ENCODE results near the gene CSTA. TPM values are rescaled to one million over a fixed set of nuclear protein-coding genes. Genes with fewer than 3 reads are reported as not detected.
"Not testable (repeated sequence)": the region's sequence is repeated elsewhere in the genome, so short reads cannot be mapped to it uniquely, and the experiment has no call there.

CSTA gene
- total RNA-seq, 2 experiments from 2014 or later = not detected

- Mint-ChIP-seq H3K9me3 (no peaks in the 10 kb centered on the region), H3K4me1 (ENCODE audit: low read depth) (peaks cover 2% of the 10 kb centered on the region), H3K27ac (peak overlapping the region; percentile 71), H3K27me3 (ENCODE audit: low read depth) (no peaks in the 10 kb centered on the region), H3K4me3 (no peak overlapping the region), H3K36me3 (ENCODE audit: low read depth) (peaks cover 9% of the 10 kb centered on the region)
- intact Hi-C loops (cut with micrococcal nuclease) = no loop called here
- CTCF ChIA-PET = interaction anchor here (0.5 to 1.7 kb wide), 4 partner anchors 26 to 257 kb away, joined by 3 to 8 read pairs (median 4); partner anchors contain the start of gene FAM162A
- no peak for DNase-seq
Measured at GRCh38 chr3:122357828-122358702, 33.0 kb downstream of the CSTA start.

- Mint-ChIP-seq H3K36me3 (ENCODE audit: low read depth) (peaks cover 14% of the 10 kb centered on the region), H3K27ac (peak overlapping the region; percentile 71), H3K27me3 (ENCODE audit: low read depth) (no peaks in the 10 kb centered on the region), H3K4me3 (no peak overlapping the region), H3K4me1 (ENCODE audit: low read depth) (peaks cover 2% of the 10 kb centered on the region), H3K9me3 (no peaks in the 10 kb centered on the region)
- intact Hi-C loops (cut with micrococcal nuclease) = no loop called here
- DNase-seq = no peak
- CTCF ChIA-PET = interaction anchor here (0.5 to 1.7 kb wide), 4 partner anchors 26 to 257 kb away, joined by 3 to 8 read pairs (median 4); partner anchors contain the start of gene FAM162A
Measured at GRCh38 chr3:122358703-122359032, 33.6 kb downstream of the CSTA start.

DNA sequence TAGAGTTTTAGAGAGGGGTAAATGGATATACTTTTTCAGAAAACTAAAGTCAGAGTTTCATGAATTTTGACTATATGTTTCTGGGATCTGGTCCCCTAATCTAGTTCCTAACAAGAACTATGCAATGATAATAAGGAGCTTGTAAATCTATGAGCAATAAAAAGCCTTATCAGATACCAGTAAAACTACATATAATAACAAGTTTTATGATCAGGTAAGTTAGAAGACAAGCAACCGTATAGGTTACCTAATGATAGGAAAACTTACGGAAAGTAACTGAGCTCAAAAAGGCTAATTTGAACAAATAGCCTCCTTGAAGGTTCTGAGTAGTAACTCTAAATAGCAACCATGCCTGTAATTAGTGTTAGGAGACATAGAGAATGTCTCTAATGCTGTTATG, 37.0 kb downstream of the CSTA start:
- H3K27ac Mint-ChIP-seq = no peak overlapping the region
- intact Hi-C loops (cut with micrococcal nuclease) = no loop called here
- no peak for DNase-seq
- CTCF ChIA-PET = interaction anchor here (0.8 to 1.1 kb wide), 3 partner anchors 31 to 261 kb away, joined by 3 read pairs; no protein-coding TSS in a partner anchor
- H3K36me3 Mint-ChIP-seq (ENCODE audit: low read depth) = peaks cover 23% of the 10 kb centered on the region
- H3K4me1 Mint-ChIP-seq (ENCODE audit: low read depth) = peaks cover 18% of the 10 kb centered on the region
- no peak overlapping the region for H3K4me3 Mint-ChIP-seq
- no peaks in the 10 kb centered on the region for H3K9me3 Mint-ChIP-seq
- H3K27me3 Mint-ChIP-seq (ENCODE audit: low read depth) = no peaks in the 10 kb centered on the region

DNA sequence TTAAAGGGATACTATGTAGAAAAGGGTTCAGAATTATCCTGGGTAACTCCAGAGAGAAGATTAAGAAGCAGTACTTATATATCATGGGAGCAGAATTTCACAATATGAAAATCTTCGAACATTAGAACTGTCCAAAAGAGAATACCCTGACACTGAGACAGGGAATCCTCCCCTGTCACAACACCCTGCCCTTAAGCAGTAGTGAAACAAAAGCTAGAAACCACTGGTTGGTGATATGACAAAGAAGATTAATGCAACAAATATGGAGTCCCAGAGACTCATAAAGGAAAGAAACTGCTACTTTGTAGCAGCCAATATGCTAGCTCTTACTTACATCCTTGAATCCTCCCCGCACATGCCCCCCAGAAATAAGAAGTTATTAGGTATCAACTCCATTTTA, 39.4 kb downstream of the CSTA start:
- peaks cover 17% of the 10 kb centered on the region for H3K4me1 Mint-ChIP-seq (ENCODE audit: low read depth)
- peak overlapping the region; percentile 70 for H3K27ac Mint-ChIP-seq
- DNase-seq = no peak
- intact Hi-C loops (cut with micrococcal nuclease) = loop anchor here (2.0 kb wide), 1 partner anchor 42 kb away; no protein-coding TSS in a partner anchor
- H3K36me3 Mint-ChIP-seq (ENCODE audit: low read depth) = peaks cover 26% of the 10 kb centered on the region
- no peak overlapping the region for H3K4me3 Mint-ChIP-seq
- H3K9me3 Mint-ChIP-seq = no peaks in the 10 kb centered on the region
- CTCF ChIA-PET = no interaction called here
- H3K27me3 Mint-ChIP-seq (ENCODE audit: low read depth) = no peaks in the 10 kb centered on the region

GRCh38 chr3:122365073-122365472, 40.0 kb downstream of the CSTA start:
- Mint-ChIP-seq H3K4me3 (no peak overlapping the region), H3K9me3 (no peaks in the 10 kb centered on the region), H3K27me3 (ENCODE audit: low read depth) (no peaks in the 10 kb centered on the region), H3K4me1 (ENCODE audit: low read depth) (peaks cover 17% of the 10 kb centered on the region), H3K27ac (peak overlapping the region; percentile 70), H3K36me3 (ENCODE audit: low read depth) (peaks cover 26% of the 10 kb centered on the region)
- no peak for DNase-seq
- intact Hi-C loops (cut with micrococcal nuclease) = loop anchor here (1.0 to 5.0 kb wide), 3 partner anchors 18 to 818 kb away; partner anchors contain the start of genes MIX23 and POLQ
- CTCF ChIA-PET = no interaction called here

GRCh38 chr3:122365582-122366378, 40.7 kb downstream of the CSTA start:
- not testable (repeated sequence) for H3K27me3 Mint-ChIP-seq (ENCODE audit: low read depth); H3K9me3 Mint-ChIP-seq; H3K4me3 Mint-ChIP-seq
- intact Hi-C loops (cut with micrococcal nuclease) = loop anchor here (1.0 to 5.0 kb wide), 3 partner anchors 18 to 818 kb away; partner anchors contain the start of genes MIX23 and POLQ
- peak; percentile 16 for DNase-seq
- Mint-ChIP-seq H3K36me3 (ENCODE audit: low read depth) (peaks cover 24% of the 10 kb centered on the region), H3K4me1 (ENCODE audit: low read depth) (peaks cover 17% of the 10 kb centered on the region), H3K27ac (peak overlapping the region; percentile 70)
- CTCF ChIA-PET = interaction anchor here (0.9 to 1.1 kb wide), 2 partner anchors 17 to 19 kb away, joined by 3 read pairs; partner anchors contain the start of gene FAM162A

GRCh38 chr3:122366379-122366749, 41.3 kb downstream of the CSTA start:
- Mint-ChIP-seq H3K27me3 (ENCODE audit: low read depth) (no peaks in the 10 kb centered on the region), H3K36me3 (ENCODE audit: low read depth) (peaks cover 24% of the 10 kb centered on the region), H3K27ac (no peak overlapping the region), H3K4me1 (ENCODE audit: low read depth) (peaks cover 17% of the 10 kb centered on the region), H3K4me3 (no peak overlapping the region), H3K9me3 (no peaks in the 10 kb centered on the region)
- intact Hi-C loops (cut with micrococcal nuclease) = loop anchor here (5.0 kb wide), 1 partner anchor 819 kb away; the partner anchor contains the start of gene POLQ
- no peak for DNase-seq
- CTCF ChIA-PET = interaction anchor here (0.9 to 1.1 kb wide), 2 partner anchors 16 to 18 kb away, joined by 3 read pairs; partner anchors contain the start of gene FAM162A

GRCh38 chr3:122374034-122374433, 49.0 kb downstream of the CSTA start:
- Mint-ChIP-seq H3K4me1 (ENCODE audit: low read depth) (peaks cover 17% of the 10 kb centered on the region), H3K27me3 (ENCODE audit: low read depth) (no peaks in the 10 kb centered on the region), H3K4me3 (no peak overlapping the region), H3K27ac (no peak overlapping the region), H3K9me3 (no peaks in the 10 kb centered on the region), H3K36me3 (ENCODE audit: low read depth) (peaks cover 20% of the 10 kb centered on the region)
- intact Hi-C loops (cut with micrococcal nuclease) = no loop called here
- DNase-seq = no peak
- CTCF ChIA-PET = no interaction called here

GRCh38 chr3:122377975-122378374, 52.9 kb downstream of the CSTA start:
- CTCF ChIA-PET = no interaction called here
- H3K4me3 Mint-ChIP-seq = no peak overlapping the region
- intact Hi-C loops (cut with micrococcal nuclease) = no loop called here
- peak overlapping the region; percentile 82 for H3K27ac Mint-ChIP-seq
- H3K9me3 Mint-ChIP-seq = no peaks in the 10 kb centered on the region
- peaks cover 45% of the 10 kb centered on the region for H3K4me1 Mint-ChIP-seq (ENCODE audit: low read depth)
- DNase-seq = peak; percentile 30
- H3K27me3 Mint-ChIP-seq (ENCODE audit: low read depth) = no peaks in the 10 kb centered on the region
- peaks cover 17% of the 10 kb centered on the region for H3K36me3 Mint-ChIP-seq (ENCODE audit: low read depth)

GRCh38 chr3:122382888-122383666, 58.0 kb downstream of the CSTA start, which contains the start of gene MIX23:
Gene MIX23, minus strand, starts transcription at chr3:122383231. Its CDS starts 7 bp downstream, at chr3:122383224.
- no peaks in the 10 kb centered on the region for H3K9me3 Mint-ChIP-seq
- H3K4me3 Mint-ChIP-seq = peak within 1 kb of the TSS; percentile 90
- CTCF ChIA-PET = interaction anchor here (1.0 to 1.6 kb wide), 5 partner anchors 9 to 296 kb away, joined by 3 to 6 read pairs (median 5); no protein-coding TSS in a partner anchor
- H3K4me1 Mint-ChIP-seq (ENCODE audit: low read depth) = peaks cover 63% of the 10 kb centered on the region
- peaks cover 9% of the 10 kb centered on the region for H3K36me3 Mint-ChIP-seq (ENCODE audit: low read depth)
- intact Hi-C loops (cut with micrococcal nuclease) = loop anchor here (1.0 to 5.0 kb wide), 4 partner anchors 18 to 818 kb away; partner anchors contain the start of genes HCLS1, PDIA5 and SEC22A
- peak; percentile 94 for DNase-seq
- no peaks in the 10 kb centered on the region for H3K27me3 Mint-ChIP-seq (ENCODE audit: low read depth)
- peak within 1 kb of the TSS; percentile 93 for H3K27ac Mint-ChIP-seq
